NCI-H2196 treated with DMSO at 0.1 percent for 48 hours (cell line): Measurements from ENCODE around the gene SIRT1.
"Not testable (repeated sequence)": the region's sequence is repeated elsewhere in the genome, so short reads cannot be mapped to it uniquely, and the experiment has no call there.

Experiments
- DNase-seq: peaks from one replicate; lab custom pipeline; 2025; ENCODE audit not compliant: unreplicated experiment; lab: John Stamatoyannopoulos, UW

Gene SIRT1

GRCh38 chr10:67955614-67956013 is 71.2 kb downstream of the SIRT1 start:
- no peak for DNase-seq

- DNase-seq, result no peak
Measured at GRCh38 chr10:67959839-67960476, 75.5 kb downstream of the SIRT1 start.

GRCh38 chr10:67965456-67965855 is 81.0 kb downstream of the SIRT1 start:
- DNase-seq, result no peak

GRCh38 chr10:67966035-67966434 is 81.6 kb downstream of the SIRT1 start:
- not testable (repeated sequence) for DNase-seq
